DLD1 (cell line): ENCODE data around the gene KRTAP4-12.
"Not testable (repeated sequence)": the region's sequence is repeated elsewhere in the genome, so short reads cannot be mapped to it uniquely, and the experiment has no call there.

ENCODE experiments used
- in situ Hi-C: cut with HindIII; loops from 2 replicates; pipeline ENCODE4 v1.10.0; 2017; ENCODE audit warnings: low sequenced_read_pairs

KRTAP4-12 gene

GRCh38 chr17:41123991-41124371 is at the start of gene KRTAP4-12:
KRTAP4-12 (minus strand) TSS chr17:41124182; CDS start chr17:41124122, 60 bp downstream.
- in situ Hi-C loops = not testable (repeated sequence)

GRCh38 chr17:41171886-41172285 is 47.9 kb upstream of the KRTAP4-12 start:
- in situ Hi-C loops = no loop called here

GRCh38 chr17:41168121-41168520 is 44.1 kb upstream of the KRTAP4-12 start, which contains the start of gene KRTAP4-3:
KRTAP4-3 (minus strand) TSS chr17:41168221; CDS start chr17:41168172, 49 bp downstream.
- in situ Hi-C loops = no loop called here

- in situ Hi-C loops = no loop called here
Measured at GRCh38 chr17:41167561-41167960, 43.6 kb upstream of the KRTAP4-12 start.

- in situ Hi-C loops = no loop called here
Measured at GRCh38 chr17:41163828-41164227, 39.8 kb upstream of the KRTAP4-12 start.

- in situ Hi-C loops = no loop called here
Measured at GRCh38 chr17:41160648-41161047, 36.7 kb upstream of the KRTAP4-12 start, which contains the start of gene KRTAP4-4. KRTAP4-4 (minus strand) TSS chr17:41160748; CDS start chr17:41160691, 57 bp downstream.

GRCh38 chr17:41160190-41160589 is 36.2 kb upstream of the KRTAP4-12 start:
- in situ Hi-C loops = not testable (repeated sequence)

GRCh38 chr17:41153856-41154255 is 29.9 kb upstream of the KRTAP4-12 start:
- in situ Hi-C loops = no loop called here

- in situ Hi-C loops = no loop called here
Measured at GRCh38 chr17:41151525-41151924, 27.5 kb upstream of the KRTAP4-12 start.

GRCh38 chr17:41150026-41150425 is 26.0 kb upstream of the KRTAP4-12 start:
- in situ Hi-C loops = no loop called here

GRCh38 chr17:41149652-41149985 is 25.6 kb upstream of the KRTAP4-12 start, which contains the start of gene KRTAP4-5:
KRTAP4-5 (minus strand) TSS chr17:41149825; CDS start chr17:41149767, 58 bp downstream.
- in situ Hi-C loops = no loop called here

- in situ Hi-C loops = not testable (repeated sequence)
Measured at GRCh38 chr17:41148971-41149651, 25.1 kb upstream of the KRTAP4-12 start.

GRCh38 chr17:41147531-41148204 is 23.7 kb upstream of the KRTAP4-12 start:
- in situ Hi-C loops = no loop called here

- in situ Hi-C loops = no loop called here
Measured at GRCh38 chr17:41145261-41145660, 21.3 kb upstream of the KRTAP4-12 start.

- in situ Hi-C loops = no loop called here
Measured at GRCh38 chr17:41144846-41145245, 20.9 kb upstream of the KRTAP4-12 start.

- in situ Hi-C loops = no loop called here
Measured at GRCh38 chr17:41141361-41141760, 17.4 kb upstream of the KRTAP4-12 start.

GRCh38 chr17:41140360-41141131 is 16.6 kb upstream of the KRTAP4-12 start, which contains the start of gene KRTAP4-6:
KRTAP4-6 (minus strand) TSS chr17:41140544; CDS start chr17:41140487, 57 bp downstream.
- in situ Hi-C loops = no loop called here

GRCh38 chr17:41139865-41140264 is 15.9 kb upstream of the KRTAP4-12 start:
- in situ Hi-C loops = not testable (repeated sequence)

GRCh38 chr17:41133880-41134735 is 10.1 kb upstream of the KRTAP4-12 start:
- in situ Hi-C loops = no loop called here

GRCh38 chr17:41131979-41132378 is 8.0 kb upstream of the KRTAP4-12 start:
- in situ Hi-C loops = no loop called here
